K562 (cell line): ENCODE data around the gene AGFG2. TPM values are rescaled to one million over a fixed set of nuclear protein-coding genes. Genes with fewer than 3 reads are reported as not detected.
A peak's percentile ranks its signal among the peaks of the same experiment; 100 is the strongest.

Experiments
- CEBPG ChIP-seq, 3 experiments: fragments of 200-800 bp in 1 of 3; sonication (Bioruptor generic) in 1 of 3; sonication (generic) in 1 of 3; formaldehyde crosslinking in 1 of 3; IDR thresholded peaks in 2 of 3; conservative IDR thresholded peaks in 1 of 3; 2 replicates each; pipeline versions ENCODE4 v1.6.1 to v1.8.0; 2016 to 2022; ENCODE audit warnings: missing compliant biosample characterization in 2 of 3, missing genetic modification characterization in 2 of 3, mild to moderate bottlenecking in 1 of 3, missing genetic modification reagents in 1 of 3
- ELF2 ChIP-seq: fragments of 250-450 bp; sonication (Bioruptor Pico); IDR thresholded peaks from 2 replicates; pipeline ENCODE4 v1.5.0; 2021; ENCODE audit warnings: mild to moderate bottlenecking
- EP300 ChIP-seq: IDR thresholded peaks from 2 replicates; pipeline ENCODE4 v1.6.1; 2012; ENCODE audit warnings: low read length, improper control_type of control experiment
- ILF3 ChIP-seq: fragments of 450-650 bp; IDR thresholded peaks from 2 replicates; pipeline ENCODE4 v1.6.1; 2018; ENCODE audit warnings: antibody characterized with exemption, mild to moderate bottlenecking, moderate library complexity, borderline replicate concordance
- LCOR ChIP-seq: sonication (generic); formaldehyde crosslinking; IDR thresholded peaks from 2 replicates; pipeline ENCODE4 v1.8.0; 2022; ENCODE audit warnings: mild to moderate bottlenecking, missing genetic modification reagents
- OTX1 ChIP-seq: fragments of 450-650 bp; formaldehyde crosslinking; IDR thresholded peaks from 2 replicates; pipeline ENCODE4 v1.4.0; 2022; ENCODE audit warnings: mild to moderate bottlenecking
- POLR2A ChIP-seq: fragments of 450-650 bp; conservative IDR thresholded peaks from 2 replicates; pipeline ENCODE4 v1.6.1; 2016
- PPARD ChIP-seq: fragments of 250-450 bp; sonication (Bioruptor Pico); IDR thresholded peaks from 2 replicates; pipeline ENCODE4 v1.8.0; 2022; ENCODE audit warnings: inconsistent platforms, mild to moderate bottlenecking, moderate library complexity
- SMARCA5 ChIP-seq: fragments of 450-650 bp; IDR thresholded peaks from 2 replicates; pipeline ENCODE4 v1.6.1; 2016
- XRCC5 ChIP-seq: fragments of 200-400 bp; formaldehyde crosslinking; IDR thresholded peaks from 2 replicates; pipeline ENCODE4 v1.6.1; 2017; ENCODE audit warnings: low read depth, mild to moderate bottlenecking, low read length
- ZNF324 ChIP-seq: fragments of 250-450 bp; sonication (Bioruptor Pico); IDR thresholded peaks from 2 replicates; pipeline ENCODE4 v1.4.0; 2020; ENCODE audit warnings: mild to moderate bottlenecking
- ZNF830 ChIP-seq: fragments of 250-450 bp; sonication (Bioruptor Pico); IDR thresholded peaks from 2 replicates; pipeline ENCODE4 v1.5.0; 2021; ENCODE audit warnings: mild to moderate bottlenecking
- polyA plus RNA-seq, 8 experiments: library from polyadenylated mRNA; depleted of rRNA in 4 of 8; stranded (reverse) in 5 of 8; unstranded in 3 of 8; fragments of >200 nt; fragmentation: Nextera tagmentation in 2 of 8; fragmentation: Illumina TruSeq in 1 of 8; extraction: Ambion mirVana in 2 of 8; extraction: Trizol in 1 of 8; gene quantifications; 2 replicates each; pipeline versions ENCODE4 v1.2.1 to v1.2.3, GENCODE V29; 2011 to 2014; ENCODE audit warnings: inconsistent platforms in 1 of 8, missing spikeins in 1 of 8
- total RNA-seq, 7 experiments: library from RNA; depleted of rRNA in 6 of 7; stranded (reverse); fragments of >200 nt in 6 of 7; fragmentation: Illumina TruSeq in 2 of 7; extraction: Trizol in 2 of 7; gene quantifications; 2 replicates each; pipeline versions ENCODE4 v1.2.1 to v1.2.3, GENCODE V29; 2011 to 2021; ENCODE audit warnings: low replicate concordance in 1 of 7
- TF ChIP-seq, protein P1 (sequence below): fragments of 250-450 bp; sonication (Bioruptor Pico); IDR thresholded peaks from 2 replicates; pipeline ENCODE4 v1.5.0; 2021; ENCODE audit warnings: mild to moderate bottlenecking, moderate library complexity
- TF ChIP-seq, protein P2 (sequence below): fragments of 200-800 bp; sonication (Bioruptor generic); IDR thresholded peaks from 2 replicates; pipeline ENCODE4 v1.6.1; 2017; ENCODE audit warnings: missing genetic modification characterization, missing compliant biosample characterization
- TF ChIP-seq, protein P3 (sequence below): fragments of 250-450 bp; sonication (Bioruptor Pico); IDR thresholded peaks from 2 replicates; pipeline ENCODE4 v1.9.0; 2021; ENCODE audit warnings: mild to moderate bottlenecking, inconsistent platforms
- TF ChIP-seq, protein P4 (sequence below): fragments of 250-450 bp; sonication (Bioruptor Pico); IDR thresholded peaks from 2 replicates; pipeline ENCODE4 v1.8.0; 2022; ENCODE audit warnings: inconsistent platforms
- TF ChIP-seq, protein P5 (sequence below): fragments of 450-650 bp; IDR thresholded peaks from 2 replicates; pipeline ENCODE4 v1.6.1; 2017; ENCODE audit warnings: antibody characterized with exemption

The AGFG2 gene
- total and polyA plus RNA-seq, 9 of the 15 experiments (the other 6 are each of a cell fraction or from before 2014, with no cell fraction given), result 0.31 to 23.1 (median 6.5) TPM

DNA sequence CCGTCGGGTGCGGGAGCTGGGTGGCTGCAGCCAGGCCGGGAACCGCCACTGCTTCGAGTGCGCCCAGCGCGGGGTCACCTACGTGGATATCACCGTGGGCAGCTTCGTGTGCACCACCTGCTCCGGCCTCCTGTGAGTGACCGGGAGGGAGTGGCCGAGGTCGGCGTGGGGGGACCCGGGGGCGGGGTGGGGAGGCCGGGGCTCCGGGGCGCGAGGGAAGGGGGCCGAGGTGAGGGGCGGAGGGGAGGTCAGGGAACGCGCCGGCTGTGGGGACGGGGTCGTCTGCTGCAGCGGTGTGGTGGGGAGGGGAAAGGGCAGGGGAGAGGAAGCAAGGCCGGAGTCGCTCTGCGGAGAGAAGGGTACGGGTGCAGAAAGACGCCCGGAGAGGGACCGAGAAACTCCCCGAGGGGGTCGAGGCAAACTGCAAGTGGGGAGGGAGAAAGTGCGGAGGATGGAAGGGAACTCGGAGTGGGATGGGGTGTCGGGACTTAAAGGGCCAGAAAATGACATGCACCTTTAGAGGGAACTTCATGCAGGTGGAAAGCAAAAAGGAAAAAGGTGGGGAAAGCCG lies 518 bp downstream of the AGFG2 start (continued):
- TF ChIP-seq, protein P1, sequence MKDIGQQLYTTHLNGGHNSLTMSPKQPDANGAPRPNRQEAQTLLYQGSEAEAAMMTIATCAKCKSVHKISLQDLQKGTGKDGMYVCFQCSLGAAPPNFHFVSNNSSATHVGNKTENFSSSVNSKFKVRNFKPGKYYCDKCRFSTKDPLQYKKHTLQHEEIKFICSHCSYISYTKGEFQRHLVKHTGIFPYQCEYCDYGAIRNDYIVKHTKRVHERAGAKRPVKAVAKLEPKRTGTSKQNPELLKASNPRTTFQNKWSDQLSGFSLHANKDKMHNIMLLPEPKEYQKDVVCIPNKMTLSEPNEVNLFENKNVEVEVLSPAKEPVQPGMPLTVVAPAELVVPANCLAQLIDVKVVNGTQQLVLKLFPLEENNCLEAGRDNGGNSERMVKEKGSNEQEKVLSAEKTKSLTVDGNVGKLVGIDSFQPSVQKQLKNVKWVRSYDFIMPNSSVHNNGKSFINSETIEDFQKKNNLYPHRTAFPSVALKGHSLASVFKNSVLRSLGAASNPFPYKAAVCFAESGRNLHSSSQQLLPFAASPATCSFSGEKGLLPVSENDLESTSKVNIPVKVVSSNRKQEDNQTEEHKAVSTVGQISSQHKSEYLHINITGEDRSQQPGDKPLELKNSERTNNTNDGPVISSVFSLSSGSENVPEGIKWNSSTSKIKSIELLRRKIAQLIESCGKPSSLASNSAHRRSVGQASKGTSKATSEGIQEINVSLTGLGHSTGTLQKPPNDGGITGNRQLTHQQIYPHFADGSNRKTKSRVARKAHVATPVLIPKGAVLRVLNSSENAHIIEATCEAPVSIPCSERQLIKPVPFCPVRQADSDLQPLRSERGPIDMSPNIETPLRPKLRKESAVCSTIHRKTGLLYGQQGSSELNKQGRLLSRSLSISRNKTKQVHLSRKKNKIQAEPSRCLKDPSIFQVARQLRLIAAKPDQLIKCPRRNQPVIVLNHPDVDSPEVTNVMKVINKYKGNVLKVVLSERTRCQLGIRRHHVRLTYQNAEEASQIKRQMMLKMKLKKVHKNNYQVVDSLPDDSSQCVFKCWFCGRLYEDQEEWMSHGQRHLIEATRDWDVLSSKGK (CRISPR knock-in tag), result no peak
- TF ChIP-seq LCOR (CRISPR knock-in tag), result no peak; the same call in 1 of the 2 replicates
- no peak for TF ChIP-seq EP300
- TF ChIP-seq OTX1 (CRISPR knock-in tag), result no peak
- TF ChIP-seq ELF2 (CRISPR knock-in tag), result no peak
- TF ChIP-seq XRCC5, result no peak
- TF ChIP-seq POLR2A, result no peak
- TF ChIP-seq ILF3, result no peak
- TF ChIP-seq, protein P2, sequence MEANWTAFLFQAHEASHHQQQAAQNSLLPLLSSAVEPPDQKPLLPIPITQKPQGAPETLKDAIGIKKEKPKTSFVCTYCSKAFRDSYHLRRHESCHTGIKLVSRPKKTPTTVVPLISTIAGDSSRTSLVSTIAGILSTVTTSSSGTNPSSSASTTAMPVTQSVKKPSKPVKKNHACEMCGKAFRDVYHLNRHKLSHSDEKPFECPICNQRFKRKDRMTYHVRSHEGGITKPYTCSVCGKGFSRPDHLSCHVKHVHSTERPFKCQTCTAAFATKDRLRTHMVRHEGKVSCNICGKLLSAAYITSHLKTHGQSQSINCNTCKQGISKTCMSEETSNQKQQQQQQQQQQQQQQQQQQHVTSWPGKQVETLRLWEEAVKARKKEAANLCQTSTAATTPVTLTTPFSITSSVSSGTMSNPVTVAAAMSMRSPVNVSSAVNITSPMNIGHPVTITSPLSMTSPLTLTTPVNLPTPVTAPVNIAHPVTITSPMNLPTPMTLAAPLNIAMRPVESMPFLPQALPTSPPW (CRISPR knock-in tag), result peak; percentile 0; the same call in 1 of the 2 replicates
- TF ChIP-seq, protein P3, sequence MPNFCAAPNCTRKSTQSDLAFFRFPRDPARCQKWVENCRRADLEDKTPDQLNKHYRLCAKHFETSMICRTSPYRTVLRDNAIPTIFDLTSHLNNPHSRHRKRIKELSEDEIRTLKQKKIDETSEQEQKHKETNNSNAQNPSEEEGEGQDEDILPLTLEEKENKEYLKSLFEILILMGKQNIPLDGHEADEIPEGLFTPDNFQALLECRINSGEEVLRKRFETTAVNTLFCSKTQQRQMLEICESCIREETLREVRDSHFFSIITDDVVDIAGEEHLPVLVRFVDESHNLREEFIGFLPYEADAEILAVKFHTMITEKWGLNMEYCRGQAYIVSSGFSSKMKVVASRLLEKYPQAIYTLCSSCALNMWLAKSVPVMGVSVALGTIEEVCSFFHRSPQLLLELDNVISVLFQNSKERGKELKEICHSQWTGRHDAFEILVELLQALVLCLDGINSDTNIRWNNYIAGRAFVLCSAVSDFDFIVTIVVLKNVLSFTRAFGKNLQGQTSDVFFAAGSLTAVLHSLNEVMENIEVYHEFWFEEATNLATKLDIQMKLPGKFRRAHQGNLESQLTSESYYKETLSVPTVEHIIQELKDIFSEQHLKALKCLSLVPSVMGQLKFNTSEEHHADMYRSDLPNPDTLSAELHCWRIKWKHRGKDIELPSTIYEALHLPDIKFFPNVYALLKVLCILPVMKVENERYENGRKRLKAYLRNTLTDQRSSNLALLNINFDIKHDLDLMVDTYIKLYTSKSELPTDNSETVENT (CRISPR knock-in tag), result no peak
- TF ChIP-seq, protein P4, sequence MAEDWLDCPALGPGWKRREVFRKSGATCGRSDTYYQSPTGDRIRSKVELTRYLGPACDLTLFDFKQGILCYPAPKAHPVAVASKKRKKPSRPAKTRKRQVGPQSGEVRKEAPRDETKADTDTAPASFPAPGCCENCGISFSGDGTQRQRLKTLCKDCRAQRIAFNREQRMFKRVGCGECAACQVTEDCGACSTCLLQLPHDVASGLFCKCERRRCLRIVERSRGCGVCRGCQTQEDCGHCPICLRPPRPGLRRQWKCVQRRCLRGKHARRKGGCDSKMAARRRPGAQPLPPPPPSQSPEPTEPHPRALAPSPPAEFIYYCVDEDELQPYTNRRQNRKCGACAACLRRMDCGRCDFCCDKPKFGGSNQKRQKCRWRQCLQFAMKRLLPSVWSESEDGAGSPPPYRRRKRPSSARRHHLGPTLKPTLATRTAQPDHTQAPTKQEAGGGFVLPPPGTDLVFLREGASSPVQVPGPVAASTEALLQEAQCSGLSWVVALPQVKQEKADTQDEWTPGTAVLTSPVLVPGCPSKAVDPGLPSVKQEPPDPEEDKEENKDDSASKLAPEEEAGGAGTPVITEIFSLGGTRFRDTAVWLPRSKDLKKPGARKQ (CRISPR knock-in tag), result no peak
- TF ChIP-seq, protein P5, sequence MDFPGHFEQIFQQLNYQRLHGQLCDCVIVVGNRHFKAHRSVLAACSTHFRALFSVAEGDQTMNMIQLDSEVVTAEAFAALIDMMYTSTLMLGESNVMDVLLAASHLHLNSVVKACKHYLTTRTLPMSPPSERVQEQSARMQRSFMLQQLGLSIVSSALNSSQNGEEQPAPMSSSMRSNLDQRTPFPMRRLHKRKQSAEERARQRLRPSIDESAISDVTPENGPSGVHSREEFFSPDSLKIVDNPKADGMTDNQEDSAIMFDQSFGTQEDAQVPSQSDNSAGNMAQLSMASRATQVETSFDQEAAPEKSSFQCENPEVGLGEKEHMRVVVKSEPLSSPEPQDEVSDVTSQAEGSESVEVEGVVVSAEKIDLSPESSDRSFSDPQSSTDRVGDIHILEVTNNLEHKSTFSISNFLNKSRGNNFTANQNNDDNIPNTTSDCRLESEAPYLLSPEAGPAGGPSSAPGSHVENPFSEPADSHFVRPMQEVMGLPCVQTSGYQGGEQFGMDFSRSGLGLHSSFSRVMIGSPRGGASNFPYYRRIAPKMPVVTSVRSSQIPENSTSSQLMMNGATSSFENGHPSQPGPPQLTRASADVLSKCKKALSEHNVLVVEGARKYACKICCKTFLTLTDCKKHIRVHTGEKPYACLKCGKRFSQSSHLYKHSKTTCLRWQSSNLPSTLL, result no peak
- no peak for TF ChIP-seq ZNF324 (CRISPR knock-in tag)
- TF ChIP-seq PPARD (CRISPR knock-in tag), result no peak
- no peak for TF ChIP-seq CEBPG (CRISPR knock-in tag; IDR thresholded peaks at IDR 0.05)
- no peak for TF ChIP-seq CEBPG (tag; conservative IDR thresholded peaks at IDR 0.05 in 1 of 2, IDR thresholded peaks at IDR 0.05 in 1 of 2)
- 0 out of 2 replicates have a peak, but pooled peaks have one; percentile 19 for TF ChIP-seq SMARCA5
- TF ChIP-seq ZNF830, result no peak
